ENCODE measurements around the gene AKAP10.

DNA sequence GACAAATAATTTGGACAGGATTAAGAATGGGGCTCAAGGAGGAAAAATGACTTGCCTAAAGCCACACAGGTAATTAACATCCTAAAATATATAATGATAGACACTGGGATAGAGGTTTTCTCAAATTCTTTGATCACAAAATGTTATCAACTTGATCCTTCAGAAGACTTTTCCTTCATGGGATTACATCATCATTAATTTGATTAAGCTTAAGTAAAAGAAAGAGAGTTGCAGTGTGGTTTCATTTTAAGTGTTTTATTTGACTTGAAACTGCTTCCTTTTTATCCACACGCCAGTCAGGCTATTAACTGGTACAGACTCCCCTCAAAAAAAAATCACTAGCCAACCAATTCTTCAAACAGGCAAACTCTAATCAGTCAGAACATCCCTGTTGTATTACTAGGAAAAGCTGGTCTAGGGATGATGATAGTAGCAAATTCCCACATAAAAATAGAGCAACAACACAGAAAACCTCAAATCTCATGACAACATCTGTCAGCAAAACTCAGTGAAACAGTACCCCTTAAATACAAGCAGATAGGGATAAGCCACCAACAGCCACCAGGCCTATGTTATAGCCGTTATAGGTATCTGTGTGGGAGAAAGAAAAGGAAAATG, 32.5 kb downstream of the AKAP10 start:
- TF ChIP-seq, protein P1, sequence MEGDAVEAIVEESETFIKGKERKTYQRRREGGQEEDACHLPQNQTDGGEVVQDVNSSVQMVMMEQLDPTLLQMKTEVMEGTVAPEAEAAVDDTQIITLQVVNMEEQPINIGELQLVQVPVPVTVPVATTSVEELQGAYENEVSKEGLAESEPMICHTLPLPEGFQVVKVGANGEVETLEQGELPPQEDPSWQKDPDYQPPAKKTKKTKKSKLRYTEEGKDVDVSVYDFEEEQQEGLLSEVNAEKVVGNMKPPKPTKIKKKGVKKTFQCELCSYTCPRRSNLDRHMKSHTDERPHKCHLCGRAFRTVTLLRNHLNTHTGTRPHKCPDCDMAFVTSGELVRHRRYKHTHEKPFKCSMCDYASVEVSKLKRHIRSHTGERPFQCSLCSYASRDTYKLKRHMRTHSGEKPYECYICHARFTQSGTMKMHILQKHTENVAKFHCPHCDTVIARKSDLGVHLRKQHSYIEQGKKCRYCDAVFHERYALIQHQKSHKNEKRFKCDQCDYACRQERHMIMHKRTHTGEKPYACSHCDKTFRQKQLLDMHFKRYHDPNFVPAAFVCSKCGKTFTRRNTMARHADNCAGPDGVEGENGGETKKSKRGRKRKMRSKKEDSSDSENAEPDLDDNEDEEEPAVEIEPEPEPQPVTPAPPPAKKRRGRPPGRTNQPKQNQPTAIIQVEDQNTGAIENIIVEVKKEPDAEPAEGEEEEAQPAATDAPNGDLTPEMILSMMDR (conservative IDR thresholded peaks at IDR 0.05) = no peak
- TF ChIP-seq ZFX (IDR thresholded peaks at IDR 0.05) = no peak
